Trophoblast cell (in vitro differentiated cells and primary cell): ENCODE results near the gene PDE10A.
A peak's percentile ranks its signal among the peaks of the same experiment; 100 is the strongest.

Experiments used
- DNase-seq, 2 donors: peaks; one replicate each; pipeline ENCODE4 v3.0.0-alpha.2; 2016
- H2AFZ ChIP-seq: 2 replicates; pipeline ENCODE4 v1.6.1; 2013; ENCODE audit warnings: low read length, moderate library complexity, mild to moderate bottlenecking; ENCODE audit not compliant: insufficient read depth, poor library complexity
- H2AK5ac ChIP-seq: 2 replicates; pipeline ENCODE4 v1.6.1; 2013; ENCODE audit warnings: mild to moderate bottlenecking, low read length
- H2BK120ac ChIP-seq: 2 replicates; pipeline ENCODE4 v1.6.1; 2013; ENCODE audit warnings: low read length, mild to moderate bottlenecking, moderate library complexity; ENCODE audit not compliant: insufficient read depth, poor library complexity
- H2BK12ac ChIP-seq: 2 replicates; pipeline ENCODE4 v1.6.1; 2013; ENCODE audit warnings: mild to moderate bottlenecking, low read length, moderate library complexity
- H2BK5ac ChIP-seq: 2 replicates; pipeline ENCODE4 v1.6.1; 2013; ENCODE audit warnings: low read length, low read depth, moderate library complexity, mild to moderate bottlenecking; ENCODE audit not compliant: poor library complexity
- H3K14ac ChIP-seq: 2 replicates; pipeline ENCODE4 v1.6.1; 2013; ENCODE audit warnings: mild to moderate bottlenecking, low read length
- H3K18ac ChIP-seq: 2 replicates; pipeline ENCODE4 v1.6.1; 2013; ENCODE audit warnings: mild to moderate bottlenecking, low read length
- H3K23ac ChIP-seq: 2 replicates; pipeline ENCODE4 v1.6.1; 2013; ENCODE audit warnings: low read length
- H3K27ac ChIP-seq: 2 replicates; pipeline ENCODE4 v1.5.1; 2013; ENCODE audit warnings: low read depth, mild to moderate bottlenecking, inconsistent platforms, low read length, moderate library complexity
- H3K27me3 ChIP-seq: 2 replicates; pipeline ENCODE4 v1.6.1; 2013; ENCODE audit warnings: inconsistent platforms, mild to moderate bottlenecking, low read length, moderate library complexity; ENCODE audit not compliant: insufficient read depth
- H3K36me3 ChIP-seq, 2 experiments: 1 replicate in 1 of 2; 2 replicates in 1 of 2; pipeline ENCODE4 v1.6.1; 2013; ENCODE audit warnings: low read length in 2 of 2, mild to moderate bottlenecking in 2 of 2, moderate library complexity in 1 of 2; ENCODE audit not compliant: insufficient read depth in 2 of 2, control insufficient read depth in 1 of 2
- H3K4ac ChIP-seq: 2 replicates; pipeline ENCODE4 v1.6.1; 2013; ENCODE audit warnings: low read depth, mild to moderate bottlenecking, low read length, moderate library complexity
- H3K4me1 ChIP-seq, 2 experiments: 1 replicate in 1 of 2; 2 replicates in 1 of 2; pipeline ENCODE4 v1.6.1; 2013; ENCODE audit warnings: low read length in 2 of 2, mild to moderate bottlenecking in 2 of 2, moderate library complexity in 1 of 2; ENCODE audit not compliant: insufficient read depth in 2 of 2, control insufficient read depth in 1 of 2
- H3K4me2 ChIP-seq: 2 replicates; pipeline ENCODE4 v1.6.1; 2013; ENCODE audit warnings: inconsistent platforms, mild to moderate bottlenecking, low read length, moderate library complexity
- H3K4me3 ChIP-seq: 2 replicates; pipeline ENCODE4 v1.5.1; 2013; ENCODE audit warnings: mild to moderate bottlenecking, low read depth, low read length, inconsistent platforms
- H3K79me1 ChIP-seq: one replicate; pipeline ENCODE4 v1.6.1; 2013; ENCODE audit warnings: low read length
- H3K79me2 ChIP-seq: 2 replicates; pipeline ENCODE4 v1.6.1; 2013; ENCODE audit warnings: low read length, mild to moderate bottlenecking; ENCODE audit not compliant: control insufficient read depth, insufficient read depth, poor library complexity
- H3K9ac ChIP-seq: 2 replicates; pipeline ENCODE4 v1.6.1; 2013; ENCODE audit warnings: mild to moderate bottlenecking, low read length
- H3K9me3 ChIP-seq: 2 replicates; pipeline ENCODE4 v1.6.1; 2013; ENCODE audit warnings: low read depth, mild to moderate bottlenecking, control low read depth, inconsistent platforms, low read length; ENCODE audit not compliant: insufficient read depth
- H4K12ac ChIP-seq: 2 replicates; pipeline ENCODE4 v1.6.1; 2013; ENCODE audit warnings: low read depth, mild to moderate bottlenecking, low read length, moderate library complexity
- H4K8ac ChIP-seq: 2 replicates; pipeline ENCODE4 v1.6.1; 2013; ENCODE audit warnings: low read depth, mild to moderate bottlenecking, low read length, moderate library complexity
- H4K91ac ChIP-seq: one replicate; pipeline ENCODE4 v1.6.1; 2013; ENCODE audit warnings: low read depth, mild to moderate bottlenecking, low read length, moderate library complexity
- WGBS: extraction: QIAGEN DNeasy Blood & Tissue Kit; methylation state at CpG from one replicate; pipeline ENCODE4 v1.1.7; 2013; ENCODE audit warnings: missing lambda C conversion rate; ENCODE audit not compliant: insufficient read length, insufficient coverage; ENCODE audit errors: extremely low coverage; 5-methylcytosine and 5-hydroxymethylcytosine counted together

The PDE10A gene

GRCh38 chr6:165376100-165376499, 286.9 kb downstream of the PDE10A start:
- no CpG with 5 or more reads among the region's 1 CpG for WGBS
- H3K9me3 ChIP-seq: no peaks in the 10 kb centered on the region
- H2AFZ ChIP-seq: no peak overlapping the region
- DNase-seq: no peak
- H2AK5ac ChIP-seq: no peak overlapping the region
- no peak overlapping the region for H2BK120ac ChIP-seq
- H3K79me1 ChIP-seq: no peaks in the 10 kb centered on the region
- H4K8ac ChIP-seq: no peak overlapping the region
- H3K4me2 ChIP-seq: no peak overlapping the region
- H3K4me1 ChIP-seq: no peaks in the 10 kb centered on the region
- no peak overlapping the region for H3K27ac ChIP-seq
- H3K27me3 ChIP-seq: no peaks in the 10 kb centered on the region
- no peak overlapping the region for H3K4ac ChIP-seq
- no peak overlapping the region for H3K23ac ChIP-seq
- no peak overlapping the region for H4K91ac ChIP-seq
- no peak overlapping the region for H3K4me3 ChIP-seq
- H3K14ac ChIP-seq: no peak overlapping the region
- no peak overlapping the region for H2BK5ac ChIP-seq
- no peak overlapping the region for H3K18ac ChIP-seq
- no peak overlapping the region for H2BK12ac ChIP-seq
- H3K9ac ChIP-seq: no peak overlapping the region
- no peaks in the 10 kb centered on the region for H3K36me3 ChIP-seq
- H4K12ac ChIP-seq: no peak overlapping the region
- H3K79me2 ChIP-seq: no peaks in the 10 kb centered on the region

DNA sequence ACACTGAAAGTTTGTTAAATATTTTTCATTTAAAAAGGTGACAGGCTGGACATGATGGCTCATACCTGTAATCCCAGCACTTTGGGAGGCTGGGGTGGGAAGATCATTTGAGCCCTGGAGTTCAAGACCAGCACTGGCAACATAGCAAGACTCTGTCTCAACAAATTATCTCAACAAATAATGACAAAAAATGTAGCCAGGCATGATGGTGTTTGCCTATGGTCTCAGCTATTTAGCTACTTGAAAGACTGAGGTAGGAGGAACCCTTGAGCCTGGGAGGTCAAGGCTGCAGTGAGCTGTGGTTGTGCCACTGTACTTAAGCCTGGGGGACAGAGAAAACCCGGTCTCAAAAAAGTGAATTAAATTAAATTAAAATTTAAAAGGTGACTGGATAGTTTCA, 297.7 kb downstream of the PDE10A start:
- no CpG with 5 or more reads among the region's 1 CpG for WGBS
- no peak overlapping the region for H3K4me2 ChIP-seq
- H3K23ac ChIP-seq: no peak overlapping the region

GRCh38 chr6:165345700-165346099, 317.3 kb downstream of the PDE10A start:
- H3K18ac ChIP-seq: no peak overlapping the region
- WGBS: no CpG with 5 or more reads among the region's 4 CpGs

More for the DNA sequence above, 297.7 kb downstream of the PDE10A start:
- Histone ChIP-seq H2AFZ (no peak overlapping the region), H2BK12ac (no peak overlapping the region), H3K79me1 (no peaks in the 10 kb centered on the region), H4K91ac (no peak overlapping the region), H4K8ac (no peak overlapping the region), H3K9ac (no peak overlapping the region), H3K4me3 (no peak overlapping the region), H4K12ac (no peak overlapping the region), H2BK120ac (no peak overlapping the region), H3K4me1 (no peaks in the 10 kb centered on the region), H2AK5ac (no peak overlapping the region), H2BK5ac (no peak overlapping the region), H3K18ac (no peak overlapping the region), H3K27ac (no peak overlapping the region), H3K27me3 (no peaks in the 10 kb centered on the region), H3K9me3 (no peaks in the 10 kb centered on the region), H3K14ac (no peak overlapping the region), H3K4ac (no peak overlapping the region), H3K79me2 (no peaks in the 10 kb centered on the region), H3K36me3 (no peaks in the 10 kb centered on the region)
- DNase-seq: peak; percentile 70 to 90

GRCh38 chr6:165340532-165340931, 322.5 kb downstream of the PDE10A start:
- no peak overlapping the region for H2AK5ac ChIP-seq
- no peak overlapping the region for H3K18ac ChIP-seq
- H3K27ac ChIP-seq: no peak overlapping the region
- no peak overlapping the region for H3K4ac ChIP-seq
- WGBS: no CpG with 5 or more reads among the region's 5 CpGs
- H3K4me1 ChIP-seq: no peaks in the 10 kb centered on the region
- no peak overlapping the region for H4K91ac ChIP-seq
- H3K9me3 ChIP-seq: no peaks in the 10 kb centered on the region
- H3K36me3 ChIP-seq: peaks cover under 1 to 3% of the 10 kb centered on the region in 2 experiments
- no peaks in the 10 kb centered on the region for H3K79me1 ChIP-seq
- DNase-seq: no peak
- no peaks in the 10 kb centered on the region for H3K27me3 ChIP-seq
- H3K14ac ChIP-seq: no peak overlapping the region
- H2BK12ac ChIP-seq: no peak overlapping the region
- no peak overlapping the region for H2AFZ ChIP-seq
- H2BK5ac ChIP-seq: no peak overlapping the region
- no peak overlapping the region for H2BK120ac ChIP-seq
- no peak overlapping the region for H3K4me2 ChIP-seq
- H3K4me3 ChIP-seq: no peak overlapping the region
- H3K23ac ChIP-seq: no peak overlapping the region
- H4K8ac ChIP-seq: no peak overlapping the region
- H3K79me2 ChIP-seq: no peaks in the 10 kb centered on the region
- no peak overlapping the region for H3K9ac ChIP-seq
- H4K12ac ChIP-seq: no peak overlapping the region

More at GRCh38 chr6:165345700-165346099, 317.3 kb downstream of the PDE10A start:
- Histone ChIP-seq H3K27me3 (no peaks in the 10 kb centered on the region), H3K4ac (no peak overlapping the region), H3K9me3 (peaks cover 5% of the 10 kb centered on the region), H3K4me2 (no peak overlapping the region), H2BK120ac (no peak overlapping the region), H2AK5ac (no peak overlapping the region), H3K4me3 (no peak overlapping the region), H4K12ac (no peak overlapping the region), H3K14ac (no peak overlapping the region), H2AFZ (no peak overlapping the region), H3K9ac (no peak overlapping the region), H2BK5ac (no peak overlapping the region), H2BK12ac (no peak overlapping the region), H4K91ac (no peak overlapping the region), H4K8ac (no peak overlapping the region), H3K79me1 (no peaks in the 10 kb centered on the region), H3K23ac (no peak overlapping the region), H3K36me3 (peaks cover 6 to 7% of the 10 kb centered on the region in 2 experiments), H3K79me2 (no peaks in the 10 kb centered on the region), H3K27ac (no peak overlapping the region), H3K4me1 (no peaks in the 10 kb centered on the region)
- no peak for DNase-seq
